ENCODE data around the gene RNF213. TPM values are rescaled to one million over a fixed set of nuclear protein-coding genes. Genes with fewer than 3 reads are reported as not detected.

The RNF213 gene
- total and polyA plus RNA-seq, 4 donors = 45.1 to 78.3 (median 59.3) TPM

DNA sequence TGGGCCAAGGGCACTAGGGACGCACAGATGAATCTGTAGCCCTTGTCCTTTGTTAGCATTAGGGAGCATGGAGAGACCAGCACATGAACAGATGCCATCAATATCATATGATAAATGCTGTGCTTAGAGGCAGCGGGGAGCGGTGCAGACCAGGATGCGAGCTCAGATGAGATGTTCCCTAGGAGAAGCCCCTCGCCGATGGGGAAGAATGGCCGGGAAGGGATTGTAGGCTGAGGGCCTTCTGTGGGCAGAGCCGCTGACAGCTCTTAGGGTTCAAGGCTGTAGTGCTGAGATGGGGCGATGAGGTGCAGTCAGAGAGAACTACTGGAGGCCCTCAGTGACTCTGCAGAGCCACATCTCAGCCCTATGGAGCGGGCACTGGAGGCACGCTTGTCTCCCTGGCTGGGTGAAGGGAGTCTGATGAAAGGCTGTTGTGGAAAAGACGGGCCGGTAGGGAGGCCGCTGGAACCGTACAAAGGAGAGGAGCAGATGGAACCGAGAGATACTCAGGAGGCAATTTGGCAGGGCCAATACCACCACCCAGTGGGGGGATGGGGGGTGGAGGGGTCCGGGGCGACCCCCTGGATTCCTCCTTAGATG lies 88.0 kb downstream of the RNF213 start:
- H3K9me3 ChIP-seq (ENCODE audit: control insufficient read depth, insufficient read depth, low read length) = no peaks in the 10 kb centered on the region
- WGBS (ENCODE audit: insufficient coverage) = 87% methylated on average over 13 of the region's 18 CpGs
- no peak overlapping the region for H3K4me3 ChIP-seq (ENCODE audit: low read depth, low read length)
- DNase-seq (ENCODE audit: low read depth in 4 of 6, low spot score in 6 of 6) = no peak
- H3K36me3 ChIP-seq (ENCODE audit: control insufficient read depth, insufficient read depth, low read length) = peaks cover 83% of the 10 kb centered on the region
- no peak overlapping the region for H3K27ac ChIP-seq (ENCODE audit: low read depth, low read length)
- no peaks in the 10 kb centered on the region for H3K4me1 ChIP-seq (ENCODE audit: control insufficient read depth, insufficient read depth, low read length)
- no peaks in the 10 kb centered on the region for H3K27me3 ChIP-seq (ENCODE audit: control insufficient read depth, insufficient read depth, low read length)

DNA sequence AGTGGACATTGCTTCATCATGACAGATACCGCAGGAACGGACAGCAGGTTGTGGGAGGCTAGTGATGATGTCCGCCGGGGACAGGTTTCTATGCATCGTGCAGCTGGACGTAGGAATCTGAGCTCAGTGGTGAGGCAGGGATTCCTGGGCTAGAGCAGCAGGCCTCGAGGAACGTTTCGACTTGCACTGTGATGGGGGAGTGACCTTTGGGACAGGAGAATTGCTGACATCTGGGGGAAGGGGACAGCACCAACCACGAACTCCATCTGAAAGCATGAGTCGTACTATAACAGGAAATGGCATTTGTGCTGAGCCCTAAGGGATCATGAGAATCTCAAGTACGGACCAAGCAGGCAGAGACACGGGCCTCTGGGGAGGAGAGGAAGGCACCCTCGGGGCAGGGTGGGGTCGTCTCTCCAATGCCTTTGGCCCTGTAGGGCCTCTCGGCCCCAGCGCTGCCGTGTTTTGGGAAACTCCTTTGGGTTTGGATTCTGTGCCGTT lies 88.5 kb downstream of the RNF213 start:
- Histone ChIP-seq H3K27me3 (ENCODE audit: control insufficient read depth, insufficient read depth, low read length) (no peaks in the 10 kb centered on the region), H3K36me3 (ENCODE audit: control insufficient read depth, insufficient read depth, low read length) (peaks cover 84% of the 10 kb centered on the region)
- WGBS (ENCODE audit: insufficient coverage) = 83% methylated on average over 19 of the region's 19 CpGs

DNA sequence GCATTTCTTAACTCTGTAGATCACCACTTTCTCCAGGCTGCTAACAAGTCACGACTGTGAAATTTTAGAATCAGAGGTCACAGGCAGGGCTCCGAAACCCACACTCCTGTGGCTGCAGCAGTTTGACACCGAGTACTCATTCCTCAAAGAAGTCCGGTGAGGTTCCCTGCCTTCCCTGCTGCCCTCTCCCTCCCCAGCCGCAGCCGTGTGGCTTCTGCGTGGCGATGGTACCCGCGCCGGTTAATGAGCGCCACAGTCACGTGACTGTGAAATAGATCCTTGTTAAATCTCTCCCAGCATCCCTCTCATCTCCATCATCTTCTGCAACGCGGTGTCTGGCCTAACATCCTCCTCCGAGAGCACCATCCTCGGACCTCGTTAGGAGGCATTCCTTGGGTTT lies 89.1 kb downstream of the RNF213 start:
- H3K27ac ChIP-seq (ENCODE audit: low read depth, low read length) = no peak overlapping the region
- no peak for DNase-seq (ENCODE audit: low read depth in 4 of 6, low spot score in 6 of 6)
- no peaks in the 10 kb centered on the region for H3K9me3 ChIP-seq (ENCODE audit: control insufficient read depth, insufficient read depth, low read length)
- peaks cover 85% of the 10 kb centered on the region for H3K36me3 ChIP-seq (ENCODE audit: control insufficient read depth, insufficient read depth, low read length)
- H3K4me1 ChIP-seq (ENCODE audit: control insufficient read depth, insufficient read depth, low read length) = no peaks in the 10 kb centered on the region
- no peaks in the 10 kb centered on the region for H3K27me3 ChIP-seq (ENCODE audit: control insufficient read depth, insufficient read depth, low read length)
- 88% methylated on average over 18 of the region's 18 CpGs for whole genome bisulfite sequencing (ENCODE audit: insufficient coverage)
- no peak overlapping the region for H3K4me3 ChIP-seq (ENCODE audit: low read depth, low read length)

More for the DNA sequence above, 88.5 kb downstream of the RNF213 start:
- no peak overlapping the region for H3K27ac ChIP-seq (ENCODE audit: low read depth, low read length)
- H3K4me3 ChIP-seq (ENCODE audit: low read depth, low read length) = no peak overlapping the region
- H3K4me1 ChIP-seq (ENCODE audit: control insufficient read depth, insufficient read depth, low read length) = no peaks in the 10 kb centered on the region
- no peaks in the 10 kb centered on the region for H3K9me3 ChIP-seq (ENCODE audit: control insufficient read depth, insufficient read depth, low read length)
- DNase-seq (ENCODE audit: low read depth in 4 of 6, low spot score in 6 of 6) = no peak

DNA sequence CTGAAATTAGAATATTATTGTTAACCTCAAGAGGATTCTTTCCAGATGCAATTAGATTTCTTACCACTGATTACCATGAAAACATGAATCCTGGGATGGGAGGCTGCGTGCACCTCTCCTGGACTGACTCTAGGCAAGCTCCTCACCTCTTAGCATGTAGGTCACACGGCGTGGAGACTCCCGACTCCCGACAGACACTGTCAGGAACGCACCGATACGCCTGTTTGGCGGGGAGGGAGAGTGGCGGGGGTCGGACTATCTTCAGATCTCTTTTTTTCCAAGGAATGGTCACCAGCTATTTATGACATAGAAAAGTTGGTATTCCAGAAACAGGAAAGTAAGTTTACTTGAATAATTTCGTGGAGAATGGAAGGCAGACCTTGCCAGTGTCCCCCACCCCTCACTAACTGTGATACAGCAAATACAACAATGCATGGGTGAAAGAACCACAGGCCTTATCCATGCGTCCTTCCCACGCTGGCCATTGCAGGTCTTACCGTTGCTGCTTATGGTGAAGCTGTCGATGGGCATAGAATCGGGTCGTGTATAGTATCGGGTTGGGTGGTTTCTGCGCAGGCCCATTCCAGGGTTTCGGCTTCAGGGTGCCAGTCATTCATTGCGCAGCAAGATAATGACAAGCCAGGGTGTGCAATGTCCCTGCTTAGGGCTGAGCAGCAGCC lies 91.7 kb downstream of the RNF213 start:
- no peak overlapping the region for H3K4me3 ChIP-seq (ENCODE audit: low read depth, low read length)
- no peaks in the 10 kb centered on the region for H3K27me3 ChIP-seq (ENCODE audit: control insufficient read depth, insufficient read depth, low read length)
- 98% methylated on average over 14 of the region's 22 CpGs for WGBS (ENCODE audit: insufficient coverage)
- peaks cover 65% of the 10 kb centered on the region for H3K36me3 ChIP-seq (ENCODE audit: control insufficient read depth, insufficient read depth, low read length)
- no peaks in the 10 kb centered on the region for H3K4me1 ChIP-seq (ENCODE audit: control insufficient read depth, insufficient read depth, low read length)
- no peak for DNase-seq (ENCODE audit: low read depth in 4 of 6, low spot score in 6 of 6)
- no peak overlapping the region for H3K27ac ChIP-seq (ENCODE audit: low read depth, low read length)
- no peaks in the 10 kb centered on the region for H3K9me3 ChIP-seq (ENCODE audit: control insufficient read depth, insufficient read depth, low read length)

DNA sequence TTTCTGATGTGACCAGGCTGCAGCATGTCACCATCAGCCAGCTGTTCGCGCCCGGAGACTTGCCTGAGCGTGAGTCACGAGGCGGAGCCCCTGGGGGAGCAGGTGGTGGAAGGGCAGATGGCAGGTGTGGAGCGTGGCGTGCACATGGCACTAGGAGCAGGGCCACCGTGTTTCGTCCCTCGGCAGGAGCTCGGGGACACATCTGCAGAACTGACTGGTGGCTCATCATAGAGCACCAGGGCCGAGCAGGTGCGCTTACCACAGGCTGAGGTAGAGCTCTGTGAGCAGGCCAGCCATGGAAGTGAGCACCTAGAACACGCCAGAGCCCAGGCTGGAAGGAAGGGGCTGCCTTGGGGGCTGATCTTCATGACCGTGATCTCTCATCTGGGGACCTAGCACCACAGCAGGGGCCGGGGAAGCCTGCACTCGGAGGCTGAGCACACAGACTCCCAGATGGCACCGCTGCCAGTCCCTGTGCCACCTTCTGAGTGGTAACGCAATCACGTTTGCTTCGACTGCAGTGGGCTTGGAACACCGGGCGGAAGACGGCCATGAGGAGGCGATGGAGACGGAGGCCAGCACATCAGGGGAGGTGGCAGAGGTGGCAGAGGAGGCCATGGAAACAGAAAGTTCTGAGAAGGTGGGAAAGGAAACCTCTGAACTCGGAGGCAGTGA lies 92.5 kb downstream of the RNF213 start:
- Histone ChIP-seq H3K9me3 (ENCODE audit: control insufficient read depth, insufficient read depth, low read length) (no peaks in the 10 kb centered on the region), H3K36me3 (ENCODE audit: control insufficient read depth, insufficient read depth, low read length) (peaks cover 58% of the 10 kb centered on the region), H3K27ac (ENCODE audit: low read depth, low read length) (no peak overlapping the region), H3K27me3 (ENCODE audit: control insufficient read depth, insufficient read depth, low read length) (no peaks in the 10 kb centered on the region), H3K4me1 (ENCODE audit: control insufficient read depth, insufficient read depth, low read length) (no peaks in the 10 kb centered on the region), H3K4me3 (ENCODE audit: low read depth, low read length) (no peak overlapping the region)
- no peak for DNase-seq (ENCODE audit: low read depth in 4 of 6, low spot score in 6 of 6)
- 97% methylated on average over 25 of the region's 28 CpGs for WGBS (ENCODE audit: insufficient coverage)

DNA sequence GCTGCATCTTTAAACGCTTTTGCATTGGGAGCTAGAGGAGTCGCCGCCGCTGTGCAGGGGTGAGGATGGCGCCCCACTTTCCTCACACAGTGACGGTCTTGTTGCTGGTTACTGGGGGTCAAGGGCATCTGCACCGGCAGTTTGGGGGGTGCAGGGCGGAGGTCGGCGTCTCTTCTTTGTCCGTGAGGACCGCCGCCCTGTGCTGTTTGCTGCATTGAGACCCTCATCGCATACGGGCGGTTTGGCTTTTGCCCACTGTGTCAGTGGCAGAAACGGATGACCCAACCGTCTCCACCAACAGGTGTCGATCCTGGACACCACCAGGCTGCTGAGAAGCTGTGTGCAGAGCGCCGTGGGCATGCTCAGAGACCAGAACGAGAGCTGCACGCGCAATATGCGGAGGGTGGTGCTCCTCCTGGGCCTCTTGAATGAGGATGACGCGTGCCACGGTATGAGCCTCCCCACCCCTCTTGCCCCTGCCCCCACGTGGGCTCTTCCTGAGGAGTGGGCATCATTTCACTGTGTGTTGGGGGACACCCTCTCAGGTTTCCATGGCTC lies 93.1 kb downstream of the RNF213 start:
- Histone ChIP-seq H3K4me3 (ENCODE audit: low read depth, low read length) (no peak overlapping the region), H3K9me3 (ENCODE audit: control insufficient read depth, insufficient read depth, low read length) (no peaks in the 10 kb centered on the region), H3K27me3 (ENCODE audit: control insufficient read depth, insufficient read depth, low read length) (no peaks in the 10 kb centered on the region), H3K27ac (ENCODE audit: low read depth, low read length) (no peak overlapping the region), H3K36me3 (ENCODE audit: control insufficient read depth, insufficient read depth, low read length) (peaks cover 52% of the 10 kb centered on the region), H3K4me1 (ENCODE audit: control insufficient read depth, insufficient read depth, low read length) (no peaks in the 10 kb centered on the region)
- no peak for DNase-seq (ENCODE audit: low read depth in 4 of 6, low spot score in 6 of 6)
- 96% methylated on average over 25 of the region's 29 CpGs for WGBS (ENCODE audit: insufficient coverage)

DNA sequence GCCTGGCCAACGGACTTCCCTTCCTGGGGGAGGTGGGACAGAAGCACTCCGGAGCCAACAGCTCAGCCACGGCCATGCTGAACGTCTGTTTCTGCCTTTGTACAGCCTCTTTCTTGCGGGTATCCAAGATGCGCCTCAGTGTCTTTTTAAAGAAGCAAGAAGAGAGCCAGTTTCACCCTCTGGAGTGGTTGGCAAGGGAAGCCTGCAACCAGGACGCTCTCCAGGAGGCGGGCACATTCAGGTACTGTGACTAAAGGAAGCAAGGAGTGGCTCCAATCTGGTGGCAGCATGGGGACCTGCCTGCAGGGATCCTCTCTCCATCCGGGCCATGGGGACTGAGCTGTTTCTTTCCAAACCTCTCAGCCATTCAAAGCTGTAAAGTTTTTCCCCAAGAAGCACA lies 93.7 kb downstream of the RNF213 start:
- Histone ChIP-seq H3K27me3 (ENCODE audit: control insufficient read depth, insufficient read depth, low read length) (no peaks in the 10 kb centered on the region), H3K27ac (ENCODE audit: low read depth, low read length) (no peak overlapping the region), H3K4me3 (ENCODE audit: low read depth, low read length) (no peak overlapping the region), H3K4me1 (ENCODE audit: control insufficient read depth, insufficient read depth, low read length) (no peaks in the 10 kb centered on the region), H3K36me3 (ENCODE audit: control insufficient read depth, insufficient read depth, low read length) (peaks cover 50% of the 10 kb centered on the region), H3K9me3 (ENCODE audit: control insufficient read depth, insufficient read depth, low read length) (no peaks in the 10 kb centered on the region)
- WGBS (ENCODE audit: insufficient coverage) = 83% methylated on average over 9 of the region's 9 CpGs
- peak in 1 of 6 donors; percentile 61 for DNase-seq (ENCODE audit: low read depth in 4 of 6, low spot score in 6 of 6)

DNA sequence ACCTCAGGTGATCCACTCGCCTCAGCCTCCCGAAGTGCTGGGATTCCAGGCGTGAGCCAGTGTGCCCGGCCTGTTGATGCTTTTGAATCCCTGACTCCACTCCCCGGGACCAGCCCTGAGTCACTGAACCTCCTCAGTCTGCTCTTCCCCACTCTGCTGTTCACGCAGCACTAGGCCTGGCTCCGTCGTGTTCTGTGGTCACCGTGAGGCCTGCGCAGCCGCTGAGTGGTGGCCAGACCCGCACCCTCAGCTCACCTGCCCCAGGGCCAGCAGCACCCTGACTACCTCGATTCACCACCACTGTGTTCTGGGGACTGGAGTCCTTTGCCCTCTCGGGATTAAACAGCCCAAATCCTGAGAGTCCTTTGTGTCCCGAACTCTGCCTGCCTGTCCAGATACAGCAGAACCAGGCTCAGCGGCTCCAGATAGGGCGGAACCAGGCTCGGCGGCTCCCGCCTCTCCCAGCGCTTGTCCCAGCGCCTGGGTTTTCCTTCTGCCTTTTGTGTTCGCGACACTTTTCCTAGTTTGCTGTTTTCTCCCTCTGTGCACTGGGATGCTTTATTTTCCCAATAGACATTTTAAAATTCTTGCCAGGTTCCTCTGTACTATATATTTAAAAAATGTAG lies 95.7 kb downstream of the RNF213 start:
- no peaks in the 10 kb centered on the region for H3K27me3 ChIP-seq (ENCODE audit: control insufficient read depth, insufficient read depth, low read length)
- H3K4me3 ChIP-seq (ENCODE audit: low read depth, low read length) = no peak overlapping the region
- no peak for DNase-seq (ENCODE audit: low read depth in 4 of 6, low spot score in 6 of 6)
- 94% methylated on average over 21 of the region's 24 CpGs for WGBS (ENCODE audit: insufficient coverage)
- peaks cover 50% of the 10 kb centered on the region for H3K36me3 ChIP-seq (ENCODE audit: control insufficient read depth, insufficient read depth, low read length)
- H3K9me3 ChIP-seq (ENCODE audit: control insufficient read depth, insufficient read depth, low read length) = no peaks in the 10 kb centered on the region
- no peaks in the 10 kb centered on the region for H3K4me1 ChIP-seq (ENCODE audit: control insufficient read depth, insufficient read depth, low read length)
- H3K27ac ChIP-seq (ENCODE audit: low read depth, low read length) = no peak overlapping the region

DNA sequence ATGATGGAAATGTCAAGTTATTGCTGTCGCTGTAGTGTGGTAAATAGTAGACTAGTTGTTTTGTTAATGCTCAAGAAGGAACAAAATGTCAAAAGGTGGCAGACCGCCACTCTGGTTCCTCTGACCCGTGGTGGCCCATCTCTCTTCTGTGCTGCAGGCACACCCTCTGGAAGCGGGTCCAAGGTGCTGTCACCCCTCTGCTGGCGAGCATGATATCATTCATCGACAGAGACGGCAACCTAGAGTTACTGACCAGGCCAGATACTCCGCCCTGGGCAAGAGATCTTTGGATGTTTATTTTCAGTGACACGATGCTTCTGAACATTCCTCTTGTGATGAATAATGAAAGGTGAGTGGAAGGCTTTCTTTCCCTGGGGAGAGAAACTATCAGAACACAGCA lies 97.5 kb downstream of the RNF213 start:
- Histone ChIP-seq H3K27ac (ENCODE audit: low read depth, low read length) (no peak overlapping the region), H3K4me1 (ENCODE audit: control insufficient read depth, insufficient read depth, low read length) (peaks cover 3% of the 10 kb centered on the region), H3K36me3 (ENCODE audit: control insufficient read depth, insufficient read depth, low read length) (peaks cover 47% of the 10 kb centered on the region), H3K4me3 (ENCODE audit: low read depth, low read length) (no peak overlapping the region), H3K27me3 (ENCODE audit: control insufficient read depth, insufficient read depth, low read length) (no peaks in the 10 kb centered on the region), H3K9me3 (ENCODE audit: control insufficient read depth, insufficient read depth, low read length) (no peaks in the 10 kb centered on the region)
- WGBS (ENCODE audit: insufficient coverage) = 97% methylated on average over 9 of the region's 9 CpGs
- no peak for DNase-seq (ENCODE audit: low read depth in 4 of 6, low spot score in 6 of 6)

All from spinal cord (tissue), 10 donors.